T47D (cell line): ENCODE data around the gene PLAC8L1.
A peak's percentile ranks its signal among the peaks of the same experiment; 100 is the strongest.
"Not testable (repeated sequence)": the region's sequence is repeated elsewhere in the genome, so short reads cannot be mapped to it uniquely, and the experiment has no call there.

Experiments
- DNase-seq, 2 experiments: peaks; one replicate each; pipeline versions ENCODE4 v3.0.0 to v3.0.0-alpha.2; 2011 to 2012; ENCODE audit warnings: low read depth in 1 of 2, low spot score in 1 of 2
- JUND ChIP-seq: IDR thresholded peaks from 2 replicates; pipeline ENCODE4 v1.6.1; 2012; ENCODE audit warnings: low read depth
- in situ Hi-C: cut with HindIII; loops from 2 replicates; pipeline ENCODE4 v1.10.0; 2016; ENCODE audit warnings: low sequenced_read_pairs, low pct_unique_long_range_greater_than_20kb

The PLAC8L1 gene, protein sequence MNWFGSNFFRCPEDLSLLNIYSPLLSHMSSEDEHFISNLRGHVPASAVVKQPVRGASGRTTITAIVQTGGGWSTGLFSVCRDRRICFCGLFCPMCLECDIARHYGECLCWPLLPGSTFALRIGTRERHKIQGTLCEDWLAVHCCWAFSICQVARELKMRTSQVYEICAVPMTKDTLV

DNA sequence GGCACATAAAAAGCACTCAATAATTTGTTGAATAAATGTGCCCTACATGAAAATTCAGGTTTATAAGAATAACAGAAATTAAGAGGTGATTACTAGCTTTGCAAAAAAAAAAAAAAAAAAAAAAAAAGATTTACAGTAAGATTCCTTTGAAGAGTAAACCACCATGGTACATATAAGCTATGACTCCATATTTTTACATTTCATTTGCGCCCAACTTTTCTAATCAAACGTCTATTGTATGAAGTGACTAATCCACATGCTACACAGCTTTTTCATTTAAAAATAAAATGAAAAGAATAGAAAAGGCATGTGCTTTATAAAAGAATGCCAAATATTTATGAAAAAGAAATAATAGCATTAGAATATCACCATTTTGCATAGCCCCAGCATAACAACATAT is at the start of gene PLAC8L1:
Gene PLAC8L1, minus strand, starts transcription at position 101 of the 400 bp plus-strand sequence. CDS start 1,266 bp downstream, outside the sequence.
- in situ Hi-C loops = no loop called here
- DNase-seq = no peak
- no peak for TF ChIP-seq JUND

DNA sequence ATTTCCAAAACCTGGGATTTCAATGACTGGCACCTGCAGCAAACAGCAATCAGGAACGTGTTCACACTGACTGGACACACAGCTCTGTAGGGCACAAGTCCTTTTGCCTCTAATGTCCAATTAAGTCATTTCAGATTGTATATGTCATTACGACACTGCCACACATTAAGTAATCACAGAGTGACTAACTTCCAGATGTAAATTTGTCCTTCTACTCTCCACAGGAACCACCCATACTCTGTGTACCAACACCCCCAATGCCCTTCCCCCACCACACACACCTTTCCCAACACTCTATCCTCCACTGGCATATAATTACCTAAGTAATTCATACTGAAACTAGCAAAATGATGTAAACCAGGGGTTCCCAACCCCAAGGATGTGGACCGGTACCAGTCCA is 46.6 kb upstream of the PLAC8L1 start:
- no peak for TF ChIP-seq JUND
- in situ Hi-C loops = no loop called here
- DNase-seq = no peak

DNA sequence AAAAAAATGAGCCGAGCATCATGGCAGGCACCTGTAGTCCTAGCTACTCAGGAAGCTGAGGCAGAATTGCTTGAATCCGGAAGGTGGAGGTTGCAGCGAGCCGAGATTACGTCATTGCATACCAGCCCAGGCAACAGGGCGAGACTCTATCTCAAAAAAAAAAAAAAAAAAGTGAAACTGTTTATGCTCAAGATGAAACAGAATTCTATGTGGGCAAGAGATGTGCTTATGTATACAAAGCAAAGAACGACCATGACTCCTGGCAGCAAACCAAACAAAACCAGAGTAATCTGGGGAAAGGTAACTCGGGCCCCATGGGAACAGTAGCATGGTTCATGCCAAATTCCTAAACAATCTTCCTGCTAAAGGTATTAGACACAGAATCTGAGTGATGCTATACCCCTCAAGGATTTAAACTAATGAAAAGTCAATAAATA is 32.6 kb upstream of the PLAC8L1 start:
- no peak for DNase-seq
- no peak for TF ChIP-seq JUND
- in situ Hi-C loops = no loop called here

- peak in 1 of 2 experiments; percentile 51 for DNase-seq
- in situ Hi-C loops = no loop called here
- no peak for TF ChIP-seq JUND
Measured at GRCh38 chr5:146130440-146131045, 25.2 kb upstream of the PLAC8L1 start.

DNA sequence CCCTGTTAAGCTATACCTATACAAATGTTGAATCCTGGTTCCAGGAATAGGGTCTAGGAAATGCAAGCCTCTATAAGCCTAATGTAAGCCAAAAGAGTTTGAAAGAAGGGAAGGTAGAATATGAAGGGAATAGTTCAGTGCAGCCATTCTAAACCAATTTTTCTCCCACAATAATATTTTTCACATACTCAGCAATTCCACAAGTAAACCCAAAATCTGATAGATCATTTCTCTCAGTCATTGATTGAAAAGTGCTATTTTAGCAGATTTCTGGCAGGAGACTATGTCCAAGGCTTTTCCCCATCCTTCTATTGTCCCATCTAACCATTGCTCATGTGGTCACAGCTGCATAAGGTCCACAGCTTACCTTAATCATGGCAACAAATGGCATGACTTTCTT is 20.7 kb upstream of the PLAC8L1 start:
- no peak for DNase-seq

DNA sequence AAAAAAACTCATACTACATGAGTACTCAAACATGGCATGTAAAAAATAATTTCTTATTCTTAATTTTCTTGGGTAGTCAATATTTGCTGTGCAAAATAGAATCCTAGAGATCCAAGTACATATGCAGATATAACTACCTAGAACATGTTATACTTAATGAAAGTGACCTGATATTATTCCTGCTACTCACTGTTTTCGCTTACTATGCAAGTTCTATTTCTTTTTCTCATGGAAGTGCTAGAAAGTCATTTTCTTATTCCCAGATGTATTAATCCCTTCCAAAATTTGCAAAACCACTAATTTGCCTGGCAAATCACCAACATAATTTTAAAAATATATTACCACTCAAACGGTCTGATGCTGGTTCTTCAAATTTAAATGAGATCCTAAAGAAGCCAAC is 19.2 kb upstream of the PLAC8L1 start:
- DNase-seq = no peak
- no peak for TF ChIP-seq JUND
- in situ Hi-C loops = no loop called here

More for the DNA sequence above, 20.7 kb upstream of the PLAC8L1 start:
- TF ChIP-seq JUND = no peak
- in situ Hi-C loops = no loop called here

DNA sequence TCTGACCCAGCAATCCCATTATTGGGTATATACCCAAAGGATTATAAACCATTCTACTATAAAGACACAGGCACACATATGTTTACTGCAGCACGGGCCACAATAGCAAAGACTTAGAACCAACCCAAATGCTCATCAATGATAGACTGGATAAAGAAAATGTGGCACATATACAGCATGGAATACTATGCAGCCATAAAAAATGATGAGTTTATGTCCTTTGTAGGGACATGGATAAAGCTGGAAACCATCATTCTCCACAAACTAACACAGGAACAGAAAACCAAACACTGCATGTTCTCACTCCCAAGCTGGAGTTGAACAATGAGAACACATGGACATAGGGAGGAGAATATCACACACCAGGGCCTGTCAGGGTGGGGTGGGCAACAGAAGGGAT is 16.1 kb upstream of the PLAC8L1 start:
- in situ Hi-C loops, DNase-seq: not testable (repeated sequence)

- in situ Hi-C loops = no loop called here
- no peak for TF ChIP-seq JUND
- no peak for DNase-seq
Measured at GRCh38 chr5:146118322-146118721, 12.9 kb upstream of the PLAC8L1 start.

DNA sequence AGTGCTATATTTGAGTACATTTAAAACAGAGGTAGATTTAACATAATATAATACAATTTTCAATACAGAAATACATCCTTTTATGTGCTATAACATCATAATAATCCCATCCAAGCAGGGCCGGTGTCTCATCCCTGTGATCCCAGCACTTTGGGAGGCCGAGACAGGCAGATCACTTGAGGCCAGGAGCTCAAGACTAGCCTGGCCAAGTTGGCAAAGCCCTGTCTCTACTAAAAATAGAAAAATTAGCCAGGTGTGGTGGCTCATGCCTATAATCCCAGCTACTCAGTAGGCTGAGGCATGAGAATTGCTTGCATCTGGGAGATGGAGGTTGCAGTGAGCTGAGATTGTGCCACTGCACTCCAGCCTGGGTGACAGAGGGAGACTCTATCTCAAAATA is 11.8 kb upstream of the PLAC8L1 start:
- DNase-seq, in situ Hi-C loops: not testable (repeated sequence)

GRCh38 chr5:146116361-146116760 is 11.0 kb upstream of the PLAC8L1 start:
- in situ Hi-C loops = no loop called here
- TF ChIP-seq JUND = no peak
- DNase-seq = no peak

DNA sequence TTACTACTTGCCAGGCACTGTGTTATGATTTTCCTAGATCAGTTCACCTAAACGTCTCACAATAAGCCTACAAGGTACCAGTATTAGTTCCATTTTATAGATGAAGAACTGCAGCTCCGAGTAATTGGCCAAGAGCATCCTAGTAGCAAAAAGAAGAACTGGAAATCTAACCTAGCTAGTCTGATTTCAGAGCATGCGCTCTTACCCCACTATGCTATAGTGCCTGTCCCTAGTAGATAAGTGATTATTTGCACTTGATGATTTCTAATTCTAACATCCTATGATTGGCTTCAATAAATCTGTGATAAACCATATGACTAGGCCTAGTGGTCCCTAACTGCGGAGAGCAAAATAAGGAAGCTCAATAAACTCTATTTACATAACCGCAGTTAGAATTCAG is 7.1 kb upstream of the PLAC8L1 start:
- in situ Hi-C loops = no loop called here
- TF ChIP-seq JUND = no peak
- no peak for DNase-seq

DNA sequence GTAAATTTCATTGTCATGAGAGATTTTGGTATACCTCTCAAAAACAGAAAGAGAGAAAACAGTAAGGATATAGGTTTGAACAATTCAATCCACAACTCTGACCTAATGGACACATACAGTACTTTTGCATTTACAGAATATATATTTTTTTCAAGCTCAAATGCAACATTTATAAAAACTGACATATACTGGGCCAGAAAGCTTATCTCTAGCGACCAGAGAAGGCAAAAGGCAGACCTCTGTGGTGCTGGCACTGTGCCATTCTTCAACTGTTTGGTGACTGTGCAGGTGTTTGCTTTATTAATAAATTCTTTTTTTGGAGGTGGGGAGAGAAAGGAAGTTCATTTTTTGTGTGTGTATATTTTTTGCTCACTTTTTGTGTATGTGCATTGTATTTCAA is 6.0 kb upstream of the PLAC8L1 start:
- TF ChIP-seq JUND = no peak
- in situ Hi-C loops = no loop called here
- no peak for DNase-seq

GRCh38 chr5:146109379-146109778 is 4.0 kb upstream of the PLAC8L1 start:
- in situ Hi-C loops = no loop called here
- DNase-seq = no peak
- no peak for TF ChIP-seq JUND

DNA sequence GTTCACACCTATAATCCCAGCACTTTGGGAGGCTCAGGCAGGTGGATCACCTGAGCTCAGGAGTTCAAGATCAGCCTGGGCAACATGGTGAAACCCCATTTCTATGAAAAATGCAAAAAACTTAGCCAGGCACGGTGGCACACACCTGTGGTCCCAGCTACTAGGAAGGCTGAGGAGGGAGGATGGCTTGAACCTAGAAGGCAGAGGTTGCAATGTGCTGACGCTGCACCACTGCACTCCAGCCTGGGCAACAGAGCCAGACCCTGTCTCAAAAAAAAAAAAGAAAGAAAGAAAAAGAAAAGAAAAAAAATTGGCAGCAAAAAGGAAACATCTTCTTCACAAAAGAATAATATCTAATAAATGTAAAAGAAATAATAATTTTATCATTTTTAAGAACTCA is 3.5 kb upstream of the PLAC8L1 start:
- not testable (repeated sequence) for DNase-seq

More for the DNA sequence above, 3.5 kb upstream of the PLAC8L1 start:
- in situ Hi-C loops = not testable (repeated sequence)
